GM12878 (cell line): Measurements from ENCODE around the gene ANO10. TPM values are rescaled to one million over a fixed set of nuclear protein-coding genes. Genes with fewer than 3 reads are reported as not detected.

Experiments
- ATAC-seq: fragments of 200-7000 bp; cut with Tn5 transposase; 3 replicates; pipeline ENCODE4 v1.9.1; 2020; ENCODE audit warnings: mild to moderate bottlenecking, moderate library complexity
- BruUV-seq: library from RNA; stranded (reverse); fragments of 400-500 nt; replicated peaks from 2 replicates; lab custom pipeline; 2021; lab: Mats Ljungman, UMichigan
- CTCF ChIA-PET: fragments of 300-600 bp; sonication (Branson Sonifier 250); formaldehyde crosslinking; extraction: SDS; loops from one replicate; lab custom pipeline; 2021; ENCODE audit warnings: inconsistent platforms; lab: Yijun Ruan, JAX
- POLR2A ChIA-PET: fragments of 350-600 bp; formaldehyde crosslinking; extraction: SDS; loops from one replicate; lab custom pipeline; 2021; ENCODE audit warnings: inconsistent platforms; lab: Charles Lee
- RAD21 ChIA-PET: fragments of 300-600 bp; sonication (Branson Sonifier 250); formaldehyde crosslinking; loops from one replicate; lab custom pipeline; 2023; ENCODE audit warnings: antibody characterized with exemption; ENCODE audit not compliant: unreplicated experiment; lab: Charles Lee
- SMC1A ChIA-PET: fragments of 300-600 bp; sonication (Branson Sonifier 250); formaldehyde crosslinking; loops from one replicate; lab custom pipeline; 2023; ENCODE audit not compliant: unreplicated experiment, uncharacterized antibody; lab: Charles Lee
- DNase-seq: peaks from one replicate; pipeline ENCODE4 v3.0.0-alpha.2; 2011; ENCODE audit warnings: low read depth, low spot score
- FAIRE-seq: peaks from 3 replicates; lab custom pipeline; 2011; peaks lifted over from hg19 to GRCh38; lab: Jason Lieb, UNC
- H2AFZ ChIP-seq: 2 replicates; pipeline ENCODE4 v1.6.0; 2011; ENCODE audit warnings: low read depth, low read length, control low read depth; ENCODE audit not compliant: control insufficient read depth
- H3K27ac ChIP-seq: 2 replicates; pipeline ENCODE4 v1.5.1; 2011; ENCODE audit warnings: control low read depth; ENCODE audit not compliant: control insufficient read depth, insufficient read depth
- H3K27me3 ChIP-seq, 2 experiments: replicated peaks in 1 of 2; 2 replicates each; pipeline versions ENCODE4 v1.6.0 to v1.6.1; 2011; ENCODE audit warnings: low read length in 1 of 2; ENCODE audit not compliant: control insufficient read depth in 2 of 2, insufficient read depth in 2 of 2
- H3K36me3 ChIP-seq, 2 experiments: 2 replicates each; pipeline ENCODE4 v1.5.1; 2011; ENCODE audit warnings: low read length in 1 of 2; ENCODE audit not compliant: control insufficient read depth in 2 of 2, insufficient read depth in 2 of 2
- H3K4me1 ChIP-seq: 2 replicates; pipeline ENCODE4 v1.6.1; 2011; ENCODE audit warnings: mild to moderate bottlenecking, low read length, moderate library complexity, mixed read lengths; ENCODE audit not compliant: control insufficient read depth, insufficient read depth
- H3K4me2 ChIP-seq: 2 replicates; pipeline ENCODE4 v1.6.0; 2011; ENCODE audit warnings: control low read depth; ENCODE audit not compliant: control insufficient read depth, insufficient read depth
- H3K4me3 ChIP-seq: fragments of 200-600 bp; sonication (generic); 2 replicates; pipeline ENCODE4 v1.5.1; 2016
- H3K79me2 ChIP-seq: 2 replicates; pipeline ENCODE4 v1.6.0; 2011; ENCODE audit warnings: low read length; ENCODE audit not compliant: control insufficient read depth, insufficient read depth
- H3K9ac ChIP-seq: 2 replicates; pipeline ENCODE4 v1.8.0; 2011; ENCODE audit warnings: low read length, control low read depth, mixed read lengths; ENCODE audit not compliant: control insufficient read depth, insufficient read depth
- H3K9me3 ChIP-seq: replicated peaks from 3 replicates; pipeline ENCODE4 v1.5.1; 2011; ENCODE audit warnings: mild to moderate bottlenecking, low read length; ENCODE audit not compliant: control insufficient read depth, insufficient read depth
- H4K20me1 ChIP-seq: 2 replicates; pipeline ENCODE4 v1.6.0; 2011; ENCODE audit not compliant: control insufficient read depth, insufficient read depth
- ASH2L ChIP-seq: fragments of 300-600, 200-600 bp; sonication (generic); IDR thresholded peaks from 2 replicates; pipeline ENCODE4 v1.6.1; 2017; ENCODE audit warnings: low read depth, mild to moderate bottlenecking, borderline replicate concordance
- BACH1 ChIP-seq: fragments of 450-650 bp; IDR thresholded peaks from 2 replicates; pipeline ENCODE4 v1.6.1; 2017; ENCODE audit warnings: mild to moderate bottlenecking, borderline replicate concordance
- CBFB ChIP-seq: IDR thresholded peaks from 2 replicates; pipeline ENCODE4 v1.6.1; 2016; ENCODE audit warnings: antibody characterized with exemption, low read depth
- EZH2 ChIP-seq: IDR thresholded peaks from 2 replicates; pipeline ENCODE4 v1.6.1; 2012; ENCODE audit warnings: low read depth, mild to moderate bottlenecking, control low read depth, inconsistent platforms, low read length, borderline replicate concordance; ENCODE audit not compliant: control insufficient read depth
- GATAD2B ChIP-seq: fragments of 450-650 bp; conservative IDR thresholded peaks from 2 replicates; pipeline ENCODE4 v1.6.1; 2017; ENCODE audit warnings: low read depth, mild to moderate bottlenecking, moderate library complexity
- IKZF2 ChIP-seq, 2 experiments: fragments of 450-650 bp; IDR thresholded peaks; 2 replicates each; pipeline ENCODE4 v1.6.1; 2017; ENCODE audit warnings: mild to moderate bottlenecking in 2 of 2, moderate library complexity in 2 of 2
- NBN ChIP-seq: fragments of 450-650 bp; IDR thresholded peaks from 2 replicates; pipeline ENCODE4 v1.6.1; 2016
- POLR2AphosphoS5 ChIP-seq: IDR thresholded peaks from 2 replicates; pipeline ENCODE4 v1.6.1; 2011; ENCODE audit warnings: mild to moderate bottlenecking, low read length, inconsistent platforms
- SIN3A ChIP-seq: IDR thresholded peaks from 2 replicates; pipeline ENCODE4 v1.6.1; 2012; ENCODE audit warnings: low read depth, low read length, improper control_type of control experiment
- SP1 ChIP-seq: IDR thresholded peaks from one replicate; pipeline ENCODE4 v1.6.1; 2011; ENCODE audit warnings: low read depth, low read length
- SUPT20H ChIP-seq: IDR thresholded peaks from 2 replicates; pipeline ENCODE4 v1.6.1; 2011; ENCODE audit warnings: low read depth, mild to moderate bottlenecking, low read length, moderate library complexity, borderline replicate concordance; ENCODE audit not compliant: control insufficient read depth
- SUZ12 ChIP-seq: fragments of 200-600 bp; sonication (generic); IDR thresholded peaks from one replicate; pipeline ENCODE4 v1.6.1; 2018; ENCODE audit warnings: antibody characterized with exemption, mild to moderate bottlenecking; ENCODE audit not compliant: unreplicated experiment
- WGBS: methylation state at CpG from one replicate; pipeline ENCODE4 v1.1.6; 2016; ENCODE audit warnings: low lambda C conversion rate; ENCODE audit not compliant: insufficient replicate concordance, insufficient coverage; ENCODE audit errors: missing lambda C conversion rate; 5-methylcytosine and 5-hydroxymethylcytosine counted together
- in situ Hi-C: fragments of 300-500 bp; cut with MboI; formaldehyde crosslinking; loops from 9 replicates; pipeline ENCODE4 v1.14.3; 2018; ENCODE audit warnings: mixed read lengths
- intact Hi-C: fragments of 100-400 bp; cut with micrococcal nuclease; formaldehyde crosslinking; loops from one replicate; pipeline ENCODE4 v1.14.2; 2022; ENCODE audit not compliant: unreplicated experiment
- polyA plus RNA-seq, 11 experiments: library from polyadenylated mRNA; depleted of rRNA in 4 of 11; unstranded in 6 of 11; stranded (reverse) in 5 of 11; fragments of >200 nt; fragmentation: Nextera tagmentation in 4 of 11; fragmentation: Illumina TruSeq in 1 of 11; extraction: Ambion mirVana in 4 of 11; extraction: Trizol in 1 of 11; gene quantifications; 1 replicate in 1 of 11; 2 replicates in 10 of 11; pipeline versions ENCODE4 v1.2.1 to v1.2.3, GENCODE V29; 2011 to 2016; ENCODE audit warnings: inconsistent platforms in 2 of 11, missing spikeins in 2 of 11, low read depth in 1 of 11
- total RNA-seq, 4 experiments: library from RNA; depleted of rRNA in 3 of 4; stranded (reverse); fragments of >200 nt in 3 of 4; fragmentation: Illumina TruSeq in 1 of 4; extraction: Trizol in 1 of 4; gene quantifications; 2 replicates each; pipeline versions ENCODE4 v1.2.1 to v1.2.3, GENCODE V29; 2013 to 2021
- TF ChIP-seq, protein P1 (sequence below): fragments of 450-650 bp; formaldehyde crosslinking; IDR thresholded peaks from 2 replicates; pipeline ENCODE4 v1.4.0; 2022; ENCODE audit warnings: mild to moderate bottlenecking, moderate library complexity
- TF ChIP-seq, protein P2 (sequence below): fragments of 150-350 bp; IDR thresholded peaks from 2 replicates; pipeline ENCODE4 v1.6.1; 2014; ENCODE audit warnings: mild to moderate bottlenecking, low read depth, low read length

ANO10 gene
- total and polyA plus RNA-seq, 10 of the 15 experiments (the other 5 are each of a cell fraction or from before 2014, with no cell fraction given) = 0.29 to 21.9 (median 1.6) TPM

DNA sequence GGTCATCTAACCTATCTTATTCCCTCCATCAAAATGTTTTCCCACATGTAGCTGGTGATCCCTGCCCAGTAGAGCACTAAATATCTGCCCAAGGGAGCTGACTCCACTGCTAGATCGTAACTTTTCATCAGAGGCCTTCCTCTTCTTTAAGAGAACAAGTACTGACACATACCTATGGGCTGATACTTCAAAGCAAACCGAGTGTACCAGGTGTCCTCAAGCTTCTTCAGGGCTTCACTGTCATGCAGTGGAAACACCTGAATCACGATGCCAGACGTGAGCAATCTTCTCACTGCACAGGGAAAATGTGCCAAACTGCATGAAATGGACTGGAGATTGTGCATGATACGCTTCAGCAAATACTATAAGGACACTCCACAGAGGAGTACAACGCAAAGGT, 41.6 kb downstream of the ANO10 start (continued):
- TF ChIP-seq, protein P1, sequence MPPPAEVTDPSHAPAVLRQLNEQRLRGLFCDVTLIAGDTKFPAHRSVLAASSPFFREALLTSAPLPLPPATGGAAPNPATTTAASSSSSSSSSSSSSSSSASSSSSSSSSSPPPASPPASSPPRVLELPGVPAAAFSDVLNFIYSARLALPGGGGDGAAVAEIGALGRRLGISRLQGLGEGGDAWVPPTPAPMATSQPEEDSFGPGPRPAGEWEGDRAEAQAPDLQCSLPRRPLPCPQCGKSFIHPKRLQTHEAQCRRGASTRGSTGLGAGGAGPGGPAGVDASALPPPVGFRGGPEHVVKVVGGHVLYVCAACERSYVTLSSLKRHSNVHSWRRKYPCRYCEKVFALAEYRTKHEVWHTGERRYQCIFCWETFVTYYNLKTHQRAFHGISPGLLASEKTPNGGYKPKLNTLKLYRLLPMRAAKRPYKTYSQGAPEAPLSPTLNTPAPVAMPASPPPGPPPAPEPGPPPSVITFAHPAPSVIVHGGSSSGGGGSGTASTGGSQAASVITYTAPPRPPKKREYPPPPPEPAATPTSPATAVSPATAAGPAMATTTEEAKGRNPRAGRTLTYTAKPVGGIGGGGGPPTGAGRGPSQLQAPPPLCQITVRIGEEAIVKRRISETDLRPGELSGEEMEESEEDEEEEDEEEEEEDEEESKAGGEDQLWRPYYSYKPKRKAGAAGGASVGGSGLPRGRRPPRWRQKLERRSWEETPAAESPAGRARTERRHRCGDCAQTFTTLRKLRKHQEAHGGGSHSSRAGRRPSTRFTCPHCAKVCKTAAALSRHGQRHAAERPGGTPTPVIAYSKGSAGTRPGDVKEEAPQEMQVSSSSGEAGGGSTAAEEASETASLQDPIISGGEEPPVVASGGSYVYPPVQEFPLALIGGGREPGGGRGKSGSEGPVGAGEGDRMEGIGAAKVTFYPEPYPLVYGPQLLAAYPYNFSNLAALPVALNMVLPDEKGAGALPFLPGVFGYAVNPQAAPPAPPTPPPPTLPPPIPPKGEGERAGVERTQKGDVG (CRISPR knock-in tag) = no peak
- TF ChIP-seq SUPT20H (no peak), POLR2AphosphoS5 (no peak), SP1 (no peak)
- TF ChIP-seq, all 136 proteins: peak for 0

DNA sequence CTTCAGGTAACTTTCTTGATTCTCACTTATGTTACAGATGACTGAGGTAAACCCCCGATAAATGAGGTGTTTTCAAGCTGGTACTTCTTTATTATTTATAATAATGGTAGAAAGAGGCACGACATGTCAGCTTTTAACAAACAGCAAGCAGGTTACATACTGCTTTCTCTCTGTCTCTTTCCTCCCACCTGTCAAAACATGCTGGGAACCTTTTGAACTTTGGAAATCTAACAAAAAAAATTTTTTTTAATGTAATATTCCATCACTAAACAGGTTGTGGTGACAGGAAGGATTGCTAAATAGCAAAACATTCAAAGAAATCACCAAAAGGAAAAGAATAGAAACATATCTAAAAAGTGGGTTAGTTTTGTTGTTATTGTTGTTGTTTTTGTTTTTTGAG, 48.2 kb downstream of the ANO10 start:
- BruUV-seq = no TSS peak
- H3K27me3 ChIP-seq = no peaks in the 10 kb centered on the region
- ATAC-seq = no peak
- 31% methylated on average over 2 of the region's 2 CpGs for WGBS
- H3K27ac ChIP-seq = no peak overlapping the region
- no peak overlapping the region for H3K4me2 ChIP-seq
- no peak for DNase-seq
- TF ChIP-seq NBN = no peak
- no peak for TF ChIP-seq EZH2
- no peak for TF ChIP-seq SUZ12
- no peak for TF ChIP-seq ASH2L
- no peak for TF ChIP-seq CBFB
- TF ChIP-seq, protein P2, sequence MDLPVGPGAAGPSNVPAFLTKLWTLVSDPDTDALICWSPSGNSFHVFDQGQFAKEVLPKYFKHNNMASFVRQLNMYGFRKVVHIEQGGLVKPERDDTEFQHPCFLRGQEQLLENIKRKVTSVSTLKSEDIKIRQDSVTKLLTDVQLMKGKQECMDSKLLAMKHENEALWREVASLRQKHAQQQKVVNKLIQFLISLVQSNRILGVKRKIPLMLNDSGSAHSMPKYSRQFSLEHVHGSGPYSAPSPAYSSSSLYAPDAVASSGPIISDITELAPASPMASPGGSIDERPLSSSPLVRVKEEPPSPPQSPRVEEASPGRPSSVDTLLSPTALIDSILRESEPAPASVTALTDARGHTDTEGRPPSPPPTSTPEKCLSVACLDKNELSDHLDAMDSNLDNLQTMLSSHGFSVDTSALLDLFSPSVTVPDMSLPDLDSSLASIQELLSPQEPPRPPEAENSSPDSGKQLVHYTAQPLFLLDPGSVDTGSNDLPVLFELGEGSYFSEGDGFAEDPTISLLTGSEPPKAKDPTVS = no peak
- no peak for TF ChIP-seq SP1
- TF ChIP-seq IKZF2 (IDR thresholded peaks at IDR 0.05) = no peak
- no peak for TF ChIP-seq SIN3A
- no peak for TF ChIP-seq GATAD2B
- no peak for TF ChIP-seq BACH1
- in situ Hi-C loops = no loop called here
- no peaks in the 10 kb centered on the region for H3K79me2 ChIP-seq
- no peaks in the 10 kb centered on the region for H3K36me3 ChIP-seq
- H3K9ac ChIP-seq = no peak overlapping the region
- intact Hi-C loops = no loop called here
- CTCF ChIA-PET = no interaction called here
- POLR2A ChIA-PET = no interaction called here
- RAD21 ChIA-PET = no interaction called here
- H3K4me1 ChIP-seq = no peaks in the 10 kb centered on the region
- no peaks in the 10 kb centered on the region for H3K9me3 ChIP-seq
- H2AFZ ChIP-seq = no peak overlapping the region
- SMC1A ChIA-PET = no interaction called here
- no peak overlapping the region for H3K4me3 ChIP-seq
- no peaks in the 10 kb centered on the region for H4K20me1 ChIP-seq
- FAIRE-seq = no peak
